GM10847 (cell line): ENCODE data around the gene B3GALT5.

Experiments used
- POLR2A ChIP-seq: IDR thresholded peaks from 2 replicates; pipeline ENCODE4 v1.6.1; 2011; ENCODE audit not compliant: insufficient read length; ENCODE audit errors: extremely low read depth

B3GALT5 gene

DNA sequence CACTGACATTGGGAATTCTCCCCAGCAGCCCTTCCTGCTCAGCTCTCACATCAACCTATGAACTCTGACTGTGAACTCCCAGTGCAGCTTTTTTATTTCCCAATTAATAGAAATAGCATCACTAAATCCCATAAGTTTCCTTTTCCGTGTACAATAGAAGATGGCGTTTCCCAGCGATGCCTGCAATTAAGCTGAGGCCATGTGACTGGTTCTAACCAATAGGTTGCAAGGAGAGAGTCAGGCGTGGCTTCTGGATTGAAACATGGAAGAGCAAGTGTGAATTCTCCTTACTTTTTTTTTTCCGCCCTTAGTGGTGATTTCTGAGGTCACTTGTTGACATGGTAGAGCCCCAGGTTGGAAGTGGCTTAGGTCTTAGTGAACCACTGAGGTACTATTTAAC is 73.3 kb downstream of the B3GALT5 start:
- TF ChIP-seq POLR2A = no peak

- TF ChIP-seq POLR2A = no peak
Observed at GRCh38 chr21:39686646-39687468, 74.1 kb downstream of the B3GALT5 start.

DNA sequence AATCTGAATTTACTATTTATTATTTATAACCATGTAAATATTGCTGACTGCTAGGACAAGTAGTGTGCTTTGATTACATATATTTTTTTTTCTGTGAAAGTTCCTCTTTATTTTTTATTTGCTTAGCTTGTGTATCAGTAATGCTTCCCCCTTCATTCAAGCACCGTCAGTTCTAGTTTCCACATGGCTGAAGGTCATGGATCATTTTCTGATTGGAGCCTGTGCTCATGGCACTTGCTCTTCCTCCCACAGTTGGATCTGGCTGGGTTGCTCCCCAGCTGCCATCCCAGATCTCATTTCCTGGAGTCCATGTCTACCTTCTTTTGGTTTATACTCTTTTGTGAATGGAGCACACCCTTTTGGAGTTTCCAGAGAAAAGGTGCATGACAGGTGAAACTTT is 75.3 kb downstream of the B3GALT5 start:
- TF ChIP-seq POLR2A = no peak

GRCh38 chr21:39690454-39690853 is 77.7 kb downstream of the B3GALT5 start:
- no peak for TF ChIP-seq POLR2A

- no peak for TF ChIP-seq POLR2A
Observed at GRCh38 chr21:39694750-39695149, 82.0 kb downstream of the B3GALT5 start.

DNA sequence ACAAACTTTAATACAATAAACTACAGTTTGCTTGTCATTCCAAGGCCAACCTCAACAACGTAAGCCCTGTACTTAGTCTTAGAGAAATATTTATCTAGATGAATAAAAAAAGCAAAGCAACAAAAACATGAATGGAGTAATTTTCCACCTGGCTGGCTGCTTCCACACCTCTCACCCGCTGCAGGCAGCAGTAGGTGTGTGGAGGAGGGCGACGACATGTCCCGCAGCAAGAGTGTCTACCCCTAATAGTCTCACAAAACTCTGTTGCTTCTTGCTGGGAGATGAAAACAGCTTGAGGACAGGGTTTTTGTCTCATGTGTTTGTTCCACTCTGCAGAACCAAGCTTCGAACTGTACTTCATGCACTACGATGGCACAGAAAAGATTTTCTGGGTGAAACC is 83.5 kb downstream of the B3GALT5 start:
- no peak for TF ChIP-seq POLR2A

GRCh38 chr21:39696618-39697017 is 83.9 kb downstream of the B3GALT5 start:
- TF ChIP-seq POLR2A = no peak

GRCh38 chr21:39700318-39700717 is 87.6 kb downstream of the B3GALT5 start:
- TF ChIP-seq POLR2A = no peak

DNA sequence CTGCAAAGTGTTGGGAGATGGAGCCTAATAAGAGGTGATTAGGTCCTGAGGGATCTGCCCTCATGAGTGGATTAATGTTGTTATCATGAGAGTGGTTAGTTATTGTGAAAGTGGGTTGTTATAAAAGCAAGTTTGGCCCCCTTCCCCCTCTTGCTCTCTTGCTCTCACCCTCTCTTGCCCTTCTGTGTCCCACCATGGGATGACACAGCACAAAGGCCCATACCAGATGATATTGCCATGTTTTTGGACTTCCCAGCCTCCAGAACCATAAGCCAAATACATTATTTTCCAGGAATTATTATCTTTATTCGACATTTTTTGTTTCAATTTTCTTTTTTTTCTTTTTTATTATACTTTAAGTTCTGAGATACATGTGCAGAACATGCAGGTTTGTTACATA is 90.8 kb downstream of the B3GALT5 start:
- no peak for TF ChIP-seq POLR2A

DNA sequence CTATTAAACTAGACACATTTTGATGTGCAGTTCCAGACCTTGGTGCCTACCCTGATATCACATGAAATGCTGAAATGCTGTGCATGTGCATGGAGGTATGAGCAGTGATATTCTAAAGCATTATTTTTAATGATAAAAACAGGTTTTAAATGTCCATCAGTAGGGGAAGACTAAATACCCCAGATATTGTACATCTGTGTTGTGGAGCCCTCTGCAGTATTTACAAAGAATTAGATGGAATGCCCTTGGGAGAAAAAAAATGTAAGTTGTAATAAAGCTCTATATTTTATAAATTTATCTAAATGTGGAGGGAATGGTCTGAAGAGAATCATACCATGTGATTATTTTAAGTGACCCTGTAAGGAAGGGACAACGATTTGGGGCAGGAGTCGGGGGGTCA is 93.1 kb downstream of the B3GALT5 start:
- no peak for TF ChIP-seq POLR2A

- TF ChIP-seq POLR2A = no peak
Observed at GRCh38 chr21:39707316-39707715, 94.6 kb downstream of the B3GALT5 start.

DNA sequence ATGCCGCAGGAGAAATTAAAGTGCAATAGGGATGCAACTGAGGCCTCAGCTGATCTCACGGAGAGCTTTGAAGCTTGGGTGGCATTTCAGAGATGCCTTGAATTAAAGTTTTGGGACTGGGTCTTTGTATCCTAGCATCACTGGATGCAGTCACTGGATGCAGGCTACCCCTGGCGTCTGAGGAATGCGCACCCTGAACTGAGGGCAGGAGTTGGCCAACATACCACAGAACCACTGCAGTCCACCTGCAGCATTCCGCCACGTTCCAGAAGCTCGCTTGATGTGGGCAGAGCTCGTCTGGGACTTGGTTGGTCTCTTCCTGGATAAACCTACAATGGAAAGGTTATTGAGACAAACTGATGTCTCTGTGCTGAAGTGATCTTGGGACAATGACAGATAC is 98.1 kb downstream of the B3GALT5 start:
- TF ChIP-seq POLR2A = no peak

GRCh38 chr21:39712273-39712672 is 99.5 kb downstream of the B3GALT5 start:
- TF ChIP-seq POLR2A = no peak

- no peak for TF ChIP-seq POLR2A
Observed at GRCh38 chr21:39712976-39713375, 100.2 kb downstream of the B3GALT5 start.

DNA sequence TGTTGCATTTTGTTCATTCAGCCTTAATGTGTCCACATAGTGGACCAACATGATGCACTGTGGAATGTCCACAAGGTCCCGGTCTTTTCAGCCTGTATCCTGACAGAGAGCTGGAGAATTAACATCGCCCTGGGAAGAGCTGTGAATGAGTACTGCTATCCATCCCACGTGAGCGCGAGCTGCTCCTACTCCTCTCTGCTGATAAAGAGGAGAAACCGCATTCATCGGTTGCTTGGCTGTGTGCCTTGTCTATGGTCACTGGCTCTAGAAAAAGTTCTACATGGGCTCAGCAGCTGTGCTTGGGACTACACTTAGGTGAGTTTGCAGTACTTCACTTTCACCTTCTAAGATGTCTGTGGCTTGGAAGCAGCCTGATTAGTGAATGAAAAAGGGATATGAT is 101.2 kb downstream of the B3GALT5 start:
- TF ChIP-seq POLR2A = no peak

DNA sequence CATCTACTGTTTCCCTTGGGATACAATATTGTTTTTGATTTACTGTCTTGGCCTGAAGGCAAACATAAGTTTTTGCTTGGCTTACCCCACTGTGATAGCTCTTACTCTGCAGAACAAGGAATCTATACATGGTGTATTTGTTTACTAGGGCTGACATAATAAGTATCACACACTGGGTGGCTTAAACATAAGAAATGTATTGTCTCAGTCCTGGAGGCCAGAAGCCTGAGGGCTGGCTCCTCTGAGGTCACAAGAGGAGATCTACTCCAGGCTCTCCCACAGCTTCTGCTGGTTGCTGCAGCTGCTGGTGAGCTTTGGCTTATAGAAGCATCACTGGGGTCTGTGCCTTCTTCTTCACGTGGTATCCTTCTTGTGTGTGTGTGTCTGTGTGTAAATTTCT is 101.6 kb downstream of the B3GALT5 start:
- no peak for TF ChIP-seq POLR2A

- no peak for TF ChIP-seq POLR2A
Observed at GRCh38 chr21:39715804-39716397, 103.2 kb downstream of the B3GALT5 start.
